ENCODE data around the gene CUX1.

Gene CUX1

DNA sequence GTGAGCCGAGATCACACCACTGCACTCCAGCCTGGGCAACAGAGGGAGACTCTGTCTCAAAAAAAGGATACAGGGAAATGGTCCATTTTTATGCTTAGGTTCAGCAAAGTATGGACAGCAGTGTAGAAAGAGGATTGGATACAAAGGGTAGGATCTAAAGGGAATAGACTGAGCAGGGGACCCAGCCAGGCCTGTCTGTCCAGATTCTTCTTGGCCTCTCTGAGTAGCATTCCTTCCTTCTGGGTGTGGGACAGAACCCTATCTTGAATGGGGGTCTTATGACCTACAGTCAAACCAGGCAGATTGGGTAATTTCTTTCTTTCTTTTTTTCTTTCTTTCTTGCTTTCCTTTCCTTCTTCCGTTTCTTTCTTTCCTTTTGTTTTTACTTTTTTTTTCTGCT, 494.9 kb downstream of the CUX1 start:
- Histone ChIP-seq H3K27ac (ENCODE audit: low read depth, low read length) (peak overlapping the region; percentile 80), H3K9me2 (replicated peaks; ENCODE audit: control insufficient read depth, low read length) (no peaks in the 10 kb centered on the region), H3K9me3 (ENCODE audit: control insufficient read depth, insufficient read depth, low read length) (no peaks in the 10 kb centered on the region), H3F3A (ENCODE audit: control insufficient read depth, insufficient read depth) (peaks cover 27% of the 10 kb centered on the region), H3K4me1 (ENCODE audit: control insufficient read depth, low read length) (peaks cover 62% of the 10 kb centered on the region), H3K4me2 (ENCODE audit: low read length) (peak overlapping the region; percentile 56), H4K20me1 (ENCODE audit: control insufficient read depth, insufficient read depth, low read depth, low read length) (0 out of 2 replicates have a peak, but pooled peaks cover 3% of the 10 kb centered on the region), H3K4me3 (ENCODE audit: low read length) (peak overlapping the region; percentile 30), H3K36me3 (ENCODE audit: control insufficient read depth, low read length) (peaks cover 86% of the 10 kb centered on the region), H3K79me2 (ENCODE audit: control insufficient read depth, low read length) (peaks cover 45% of the 10 kb centered on the region), H3K27me3 (ENCODE audit: control insufficient read depth, low read length) (no peaks in the 10 kb centered on the region)
- no peak for TF ChIP-seq EZH2phosphoT487 (IDR thresholded peaks at IDR 0.05; ENCODE audit: borderline replicate concordance, low read length)

DNA sequence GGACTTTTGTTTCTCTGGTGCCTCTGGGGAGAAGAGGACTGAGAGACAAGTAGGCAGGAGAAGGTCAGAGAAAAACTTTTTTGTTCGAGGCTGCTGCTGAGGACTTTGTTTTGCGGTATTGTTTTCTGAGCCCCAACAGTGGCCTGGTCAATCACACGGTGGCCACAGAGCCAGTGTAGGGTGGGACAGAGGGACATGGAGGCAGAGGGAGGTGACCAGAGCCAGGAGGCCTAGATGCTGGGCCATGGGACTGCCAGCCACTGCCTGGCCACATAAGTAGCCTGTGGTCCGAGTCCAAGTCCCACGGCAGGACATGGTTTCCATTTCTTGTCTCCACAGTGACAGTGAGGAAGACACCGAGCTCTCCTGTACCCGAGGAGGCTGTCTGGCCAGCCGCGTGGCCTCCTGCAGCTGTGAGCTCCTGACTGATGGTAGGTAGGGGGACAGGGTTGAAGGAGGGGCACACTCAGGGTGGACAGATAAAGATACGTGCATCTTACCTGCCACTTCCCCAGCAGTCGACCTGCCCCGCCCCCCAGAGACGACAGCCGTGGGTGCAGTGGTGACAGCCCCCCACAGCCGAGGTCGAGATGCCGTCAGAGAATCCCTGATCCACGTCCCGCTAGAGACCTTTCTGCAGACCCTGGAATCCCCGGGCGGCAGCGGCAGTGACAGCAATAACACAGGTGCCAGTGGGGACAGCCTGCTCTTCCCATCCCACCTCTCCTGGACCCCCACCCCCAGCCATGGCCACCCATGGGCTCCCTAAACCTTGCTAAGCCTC, 496.8 kb downstream of the CUX1 start:
- TF ChIP-seq, protein P1, sequence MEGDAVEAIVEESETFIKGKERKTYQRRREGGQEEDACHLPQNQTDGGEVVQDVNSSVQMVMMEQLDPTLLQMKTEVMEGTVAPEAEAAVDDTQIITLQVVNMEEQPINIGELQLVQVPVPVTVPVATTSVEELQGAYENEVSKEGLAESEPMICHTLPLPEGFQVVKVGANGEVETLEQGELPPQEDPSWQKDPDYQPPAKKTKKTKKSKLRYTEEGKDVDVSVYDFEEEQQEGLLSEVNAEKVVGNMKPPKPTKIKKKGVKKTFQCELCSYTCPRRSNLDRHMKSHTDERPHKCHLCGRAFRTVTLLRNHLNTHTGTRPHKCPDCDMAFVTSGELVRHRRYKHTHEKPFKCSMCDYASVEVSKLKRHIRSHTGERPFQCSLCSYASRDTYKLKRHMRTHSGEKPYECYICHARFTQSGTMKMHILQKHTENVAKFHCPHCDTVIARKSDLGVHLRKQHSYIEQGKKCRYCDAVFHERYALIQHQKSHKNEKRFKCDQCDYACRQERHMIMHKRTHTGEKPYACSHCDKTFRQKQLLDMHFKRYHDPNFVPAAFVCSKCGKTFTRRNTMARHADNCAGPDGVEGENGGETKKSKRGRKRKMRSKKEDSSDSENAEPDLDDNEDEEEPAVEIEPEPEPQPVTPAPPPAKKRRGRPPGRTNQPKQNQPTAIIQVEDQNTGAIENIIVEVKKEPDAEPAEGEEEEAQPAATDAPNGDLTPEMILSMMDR (IDR thresholded peaks at IDR 0.05; ENCODE audit: low read depth, low read length, poor library complexity, severe bottlenecking): no peak
- Histone ChIP-seq H3K4me2 (ENCODE audit: low read length) (no peak overlapping the region), H3K27ac (ENCODE audit: low read depth, low read length) (no peak overlapping the region; the same call in 1 of the 2 replicates), H3F3A (ENCODE audit: control insufficient read depth, insufficient read depth) (peaks cover 38% of the 10 kb centered on the region), H3K79me2 (ENCODE audit: control insufficient read depth, low read length) (peaks cover 26% of the 10 kb centered on the region), H3K9me3 (ENCODE audit: control insufficient read depth, insufficient read depth, low read length) (no peaks in the 10 kb centered on the region), H3K27me3 (ENCODE audit: control insufficient read depth, low read length) (no peaks in the 10 kb centered on the region), H4K20me1 (ENCODE audit: control insufficient read depth, insufficient read depth, low read depth, low read length) (peaks cover 7% of the 10 kb centered on the region; the same call in 1 of the 2 replicates), H3K36me3 (ENCODE audit: control insufficient read depth, low read length) (peaks cover 86% of the 10 kb centered on the region), H3K9me2 (replicated peaks; ENCODE audit: control insufficient read depth, low read length) (no peaks in the 10 kb centered on the region), H3K4me3 (ENCODE audit: low read length) (no peak overlapping the region), H3K4me1 (ENCODE audit: control insufficient read depth, low read length) (peaks cover 50% of the 10 kb centered on the region)

GRCh38 chr7:102317231-102318059, 500.0 kb downstream of the CUX1 start:
- no peak overlapping the region for H3K4me3 ChIP-seq (ENCODE audit: low read length)
- H4K20me1 ChIP-seq (ENCODE audit: control insufficient read depth, insufficient read depth, low read depth, low read length): peaks cover 17% of the 10 kb centered on the region
- peak overlapping the region; percentile 7; the same call in 1 of the 2 replicates for H3K27ac ChIP-seq (ENCODE audit: low read depth, low read length)
- H3K27me3 ChIP-seq (ENCODE audit: control insufficient read depth, low read length): no peaks in the 10 kb centered on the region
- H3K9me3 ChIP-seq (ENCODE audit: control insufficient read depth, insufficient read depth, low read length): no peaks in the 10 kb centered on the region
- peaks cover 38% of the 10 kb centered on the region for H3K79me2 ChIP-seq (ENCODE audit: control insufficient read depth, low read length)
- no peaks in the 10 kb centered on the region for H3K9me2 ChIP-seq (replicated peaks; ENCODE audit: control insufficient read depth, low read length)
- peaks cover 89% of the 10 kb centered on the region for H3K36me3 ChIP-seq (ENCODE audit: control insufficient read depth, low read length)
- H3K4me2 ChIP-seq (ENCODE audit: low read length): peak overlapping the region; percentile 13; the same call in 1 of the 2 replicates
- H3F3A ChIP-seq (ENCODE audit: control insufficient read depth, insufficient read depth): peaks cover 40% of the 10 kb centered on the region
- peaks cover 47% of the 10 kb centered on the region for H3K4me1 ChIP-seq (ENCODE audit: control insufficient read depth, low read length)
- TF ChIP-seq, protein P1 (IDR thresholded peaks at IDR 0.05; ENCODE audit: low read depth, low read length, poor library complexity, severe bottlenecking): peak; percentile 75
- TF ChIP-seq EZH2phosphoT487 (IDR thresholded peaks at IDR 0.05; ENCODE audit: borderline replicate concordance, low read length): no peak
